Left renal cortex interstitium (tissue), 4 donors: Measurements from ENCODE around the gene TNFSF4. TPM values are rescaled to one million over a fixed set of nuclear protein-coding genes. Genes with fewer than 3 reads are reported as not detected.
A peak's percentile ranks its signal among the peaks of the same experiment; 100 is the strongest.

Source experiments
- DNase-seq, 4 donors: peaks; one replicate each; pipeline ENCODE4 v3.0.0-alpha.2; 2013; ENCODE audit warnings: low read depth in 4 of 4, low spot score in 2 of 4, missing footprints in 1 of 4
- polyA plus RNA-seq, 4 donors: library from polyadenylated mRNA; unstranded; fragments of 120-200 nt; gene quantifications; one replicate each; pipeline ENCODE4 v1.2.1, GENCODE V29; 2013; ENCODE audit not compliant: insufficient read length in 4 of 4

TNFSF4 gene
- polyA plus RNA-seq, 4 donors, result 1.5 to 2.0 (median 1.9) TPM

DNA sequence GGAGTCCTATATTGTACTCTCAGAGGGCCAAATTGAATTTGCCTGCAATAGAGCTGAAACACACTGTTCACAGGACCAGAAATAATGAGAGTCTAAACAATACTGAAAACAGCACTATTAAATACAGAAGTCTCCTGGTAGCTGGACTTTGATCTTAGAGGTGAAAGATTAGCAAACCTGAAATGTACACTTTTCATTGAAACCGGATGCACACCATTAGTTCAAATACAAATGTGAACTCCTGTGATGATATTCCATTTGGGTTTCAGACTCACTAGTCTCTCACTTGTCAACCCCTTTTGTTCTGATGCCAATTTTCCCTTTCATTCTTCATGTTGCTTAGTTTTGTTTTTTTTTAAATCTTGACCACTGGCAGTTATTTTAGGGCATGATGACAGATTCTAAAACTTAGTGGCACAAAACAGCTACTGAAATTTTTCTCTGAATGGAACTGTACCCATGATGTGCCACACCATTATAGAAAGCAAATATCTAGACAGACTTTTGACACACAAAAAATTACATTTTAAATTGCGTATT lies 5.9 kb upstream of the TNFSF4 start:
- DNase-seq, result no peak

DNA sequence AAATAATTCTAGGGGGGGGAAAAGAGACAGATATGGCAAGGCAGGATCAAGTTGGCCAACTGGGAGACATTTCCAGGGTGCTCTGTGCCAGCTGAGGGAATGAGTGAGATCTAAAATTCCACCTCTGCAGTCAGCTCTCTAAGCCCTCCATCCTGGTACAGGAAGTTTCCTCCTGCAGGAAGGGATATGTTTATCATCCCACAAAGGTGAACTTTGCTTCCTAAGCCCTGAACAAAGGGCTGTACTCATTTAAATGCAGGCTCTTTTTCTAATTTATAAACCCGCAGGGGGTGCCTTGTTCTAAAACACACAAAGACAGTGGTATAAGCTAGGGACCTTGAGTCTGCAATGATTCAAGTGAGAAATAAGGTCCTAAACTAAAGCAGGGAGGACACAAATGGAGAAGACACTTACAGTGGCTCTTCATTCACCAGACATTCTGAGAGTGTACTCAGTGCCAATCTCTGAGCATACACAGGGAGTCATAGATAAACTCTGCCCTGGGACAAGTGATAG lies 3.6 kb upstream of the TNFSF4 start:
- no peak for DNase-seq

DNA sequence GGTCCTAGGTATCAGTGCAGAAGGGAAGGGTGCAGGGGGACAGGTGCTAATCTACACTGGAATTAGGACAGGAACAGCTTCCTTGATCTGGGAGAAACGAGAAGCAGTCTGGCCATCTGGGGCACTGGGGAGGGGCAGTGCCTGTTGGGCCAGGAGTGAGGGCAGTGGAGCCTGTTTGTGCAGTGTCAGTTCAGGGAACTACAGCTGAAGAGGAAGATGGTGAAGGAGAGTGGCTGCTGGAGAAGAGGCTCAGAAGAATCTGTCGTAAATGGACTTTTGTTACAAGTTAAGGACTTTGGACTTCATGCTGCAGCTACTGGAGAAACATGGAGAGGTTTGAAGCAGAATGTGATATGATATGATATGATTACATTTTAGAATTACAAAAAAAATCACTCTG lies 3.2 kb upstream of the TNFSF4 start:
- DNase-seq, result no peak

DNA sequence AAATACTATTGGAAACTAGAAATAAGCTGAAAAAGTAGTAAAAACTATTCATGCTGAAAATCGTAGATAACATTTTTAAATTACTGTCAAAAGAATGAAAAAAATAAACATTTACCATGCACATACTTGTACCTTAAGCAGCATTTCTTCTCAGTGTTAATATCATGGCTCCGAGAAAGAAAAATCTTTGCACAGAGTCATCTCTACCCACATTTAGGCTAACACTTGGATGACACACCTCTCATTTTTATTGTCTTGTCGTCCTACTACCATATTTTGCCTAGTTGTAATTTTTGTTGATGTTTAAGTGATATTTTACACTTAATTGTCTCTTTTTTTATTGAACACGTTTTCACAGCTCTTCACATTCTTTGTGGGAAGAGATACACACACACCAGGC lies 1.7 kb upstream of the TNFSF4 start:
- DNase-seq, result no peak

DNA sequence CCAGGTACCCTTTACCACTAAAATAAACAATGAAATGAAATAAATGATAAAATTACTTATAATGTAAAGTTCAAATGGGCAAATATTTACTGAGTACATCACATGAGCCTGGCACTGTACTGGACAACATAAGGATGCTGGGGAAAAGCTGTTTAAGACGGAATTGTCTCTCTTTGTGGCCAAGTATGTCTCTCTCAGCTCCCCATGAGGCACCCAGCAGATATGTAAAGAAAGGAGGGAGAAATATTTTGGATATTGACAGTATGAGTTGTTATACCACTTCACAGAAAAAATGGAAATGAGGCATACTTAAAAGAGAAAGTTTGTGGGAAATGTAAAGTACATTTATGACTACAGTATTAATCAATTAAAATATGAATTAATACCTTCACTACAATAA lies 1.0 kb upstream of the TNFSF4 start:
- no peak for DNase-seq

DNA sequence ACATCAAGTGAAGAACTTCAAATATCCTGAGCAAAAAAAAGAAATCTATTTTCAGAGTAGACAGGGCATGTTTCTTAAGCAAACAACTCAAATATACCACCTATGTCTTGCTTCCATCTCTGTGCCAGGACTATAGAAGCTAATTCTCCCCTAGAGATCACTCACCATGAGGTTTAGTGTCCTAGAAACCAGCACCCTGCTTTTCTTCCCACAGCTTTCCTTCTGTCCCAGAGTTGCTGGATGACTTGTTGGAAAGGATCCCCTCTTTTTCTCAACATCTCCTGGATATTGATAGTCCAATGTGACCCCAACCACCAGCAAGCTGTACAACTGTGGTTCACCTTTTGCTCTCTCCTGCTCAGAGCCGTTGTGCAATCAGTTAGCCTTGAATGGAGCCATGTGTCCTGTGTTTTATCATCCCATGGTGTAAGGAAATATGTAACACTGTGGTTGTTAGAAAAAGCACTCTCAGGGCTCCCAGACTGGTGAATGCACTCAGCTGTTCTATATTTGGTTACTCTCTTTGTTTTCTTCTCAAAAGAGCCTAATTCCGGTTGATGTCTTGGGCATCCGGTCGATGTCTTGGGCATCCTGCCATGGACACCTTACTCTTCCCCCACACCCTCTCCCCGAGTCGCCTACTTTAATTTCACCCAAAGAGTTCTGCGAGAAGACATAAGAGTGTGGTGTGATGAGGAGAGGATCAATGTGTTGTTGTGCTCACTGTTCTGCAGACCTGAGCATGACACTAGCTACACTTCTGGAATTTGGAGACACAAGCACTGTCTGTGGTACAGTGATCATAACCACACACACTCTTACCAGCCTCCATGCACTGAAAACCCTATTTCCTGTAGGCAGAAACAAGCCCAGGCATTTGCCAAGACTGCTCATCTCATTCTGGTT lies 1.7 kb downstream of the TNFSF4 start:
- DNase-seq, result no peak

DNA sequence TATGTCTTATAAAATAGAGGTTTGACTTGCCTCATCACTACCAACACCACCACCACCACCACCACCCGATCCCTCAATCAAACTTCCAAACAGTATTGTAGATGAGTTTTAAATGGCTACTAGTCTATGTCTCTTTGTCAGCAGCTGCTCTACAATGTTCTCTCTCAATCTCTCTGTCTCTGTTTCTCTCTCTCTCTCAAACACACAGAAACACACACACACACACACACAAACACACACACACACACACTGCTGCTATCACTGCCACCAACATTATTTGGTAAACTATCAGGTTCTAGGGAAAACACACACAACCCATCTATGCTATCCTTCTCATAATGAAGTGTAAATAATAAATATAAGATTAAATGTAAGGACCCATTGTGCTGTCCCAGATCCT lies 2.4 kb downstream of the TNFSF4 start:
- DNase-seq, result no peak

DNA sequence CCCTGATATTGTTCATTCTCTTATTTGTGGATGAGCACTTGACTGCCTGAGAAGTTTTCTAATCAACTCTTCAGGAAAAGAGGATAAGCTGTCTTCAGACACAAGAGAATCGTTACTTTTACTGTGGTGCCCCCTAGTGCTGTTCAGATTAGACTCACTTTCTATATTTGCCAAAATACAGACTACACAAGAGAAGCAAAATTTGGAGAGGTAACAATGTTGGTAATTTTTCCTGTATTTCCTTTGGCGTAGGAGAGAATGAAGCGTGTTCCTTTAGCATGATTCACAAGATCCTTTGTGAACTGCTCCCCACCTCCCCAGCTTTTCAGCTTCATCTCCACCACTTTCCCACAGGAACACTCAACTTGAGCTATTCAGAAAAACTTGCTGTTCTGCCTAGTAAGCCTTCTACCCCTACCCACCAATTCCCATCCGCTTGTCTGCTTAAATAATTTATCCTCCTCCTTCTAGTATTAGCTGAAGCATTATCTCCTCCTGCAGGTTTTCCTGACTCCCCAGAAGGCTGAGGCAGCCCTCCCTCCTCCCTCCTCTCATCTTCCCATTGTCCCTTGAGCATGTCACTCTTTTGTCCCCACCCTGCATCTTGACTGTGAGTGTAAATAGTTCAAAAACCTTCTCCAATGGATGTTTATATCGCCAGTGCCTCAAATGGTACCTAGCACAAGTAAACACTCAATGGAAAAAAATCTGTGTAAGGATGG lies 4.5 kb downstream of the TNFSF4 start:
- peak in 1 of 4 donors; percentile 24 for DNase-seq

DNA sequence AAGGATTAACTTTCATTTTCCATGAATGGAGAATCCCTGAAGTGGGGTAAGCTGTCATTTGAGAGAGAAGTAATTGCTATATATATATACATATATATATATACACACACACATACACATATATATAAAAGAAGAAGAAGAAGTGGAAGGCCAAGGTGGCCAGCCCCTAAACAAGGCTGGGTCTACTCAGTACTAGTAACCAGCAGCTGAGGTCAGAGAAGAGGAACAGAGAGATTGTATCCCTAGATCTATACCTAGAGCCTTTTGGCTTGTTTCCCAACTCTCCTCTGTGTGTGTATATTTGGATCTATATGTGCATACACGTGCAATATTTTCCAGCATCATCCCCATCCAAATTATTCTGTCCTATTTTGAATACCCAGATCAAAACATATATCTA lies 5.2 kb downstream of the TNFSF4 start:
- no peak for DNase-seq

DNA sequence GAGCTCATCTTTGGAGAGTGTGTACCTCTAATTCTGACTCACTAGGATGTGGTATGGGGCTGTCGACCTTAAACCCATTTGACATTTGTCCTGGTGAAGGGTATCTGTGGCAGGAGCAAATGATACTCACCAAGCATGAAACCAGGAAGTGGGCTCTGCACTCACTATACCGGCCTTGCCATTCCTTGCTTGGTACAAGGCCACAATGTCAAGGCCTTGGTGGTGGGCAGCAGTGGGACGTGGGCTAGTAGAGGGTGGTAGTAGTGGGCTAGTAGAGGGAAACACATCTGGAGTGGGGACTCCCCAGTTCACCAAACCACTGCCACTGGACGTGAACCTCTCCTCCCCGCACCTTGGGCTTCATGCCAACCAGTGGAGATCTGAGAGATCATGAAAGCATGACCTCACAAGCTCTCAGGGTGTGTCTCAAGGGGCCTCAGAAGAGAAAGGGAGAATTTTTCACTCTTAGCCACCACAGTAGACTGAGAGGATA lies 11.5 kb downstream of the TNFSF4 start:
- no peak for DNase-seq

DNA sequence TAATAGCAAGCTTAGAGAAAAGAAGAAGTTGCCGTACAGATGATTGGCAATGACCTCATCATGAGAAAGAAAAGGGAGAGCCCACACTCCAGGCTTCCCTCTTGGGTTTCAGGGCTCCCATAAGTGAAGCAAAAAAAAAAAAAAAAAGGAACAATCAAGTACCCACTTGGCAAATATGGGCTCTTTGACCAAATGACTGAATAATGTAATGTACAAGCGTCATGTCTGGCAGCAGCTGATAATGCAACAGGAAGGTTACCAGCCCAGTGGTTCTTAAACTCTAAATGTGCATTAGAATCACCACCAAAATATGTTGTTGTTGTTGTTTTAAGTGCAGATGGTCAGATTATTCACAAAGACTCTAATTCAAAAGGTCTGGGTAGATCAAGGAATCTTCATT lies 13.5 kb downstream of the TNFSF4 start:
- DNase-seq, result no peak

DNA sequence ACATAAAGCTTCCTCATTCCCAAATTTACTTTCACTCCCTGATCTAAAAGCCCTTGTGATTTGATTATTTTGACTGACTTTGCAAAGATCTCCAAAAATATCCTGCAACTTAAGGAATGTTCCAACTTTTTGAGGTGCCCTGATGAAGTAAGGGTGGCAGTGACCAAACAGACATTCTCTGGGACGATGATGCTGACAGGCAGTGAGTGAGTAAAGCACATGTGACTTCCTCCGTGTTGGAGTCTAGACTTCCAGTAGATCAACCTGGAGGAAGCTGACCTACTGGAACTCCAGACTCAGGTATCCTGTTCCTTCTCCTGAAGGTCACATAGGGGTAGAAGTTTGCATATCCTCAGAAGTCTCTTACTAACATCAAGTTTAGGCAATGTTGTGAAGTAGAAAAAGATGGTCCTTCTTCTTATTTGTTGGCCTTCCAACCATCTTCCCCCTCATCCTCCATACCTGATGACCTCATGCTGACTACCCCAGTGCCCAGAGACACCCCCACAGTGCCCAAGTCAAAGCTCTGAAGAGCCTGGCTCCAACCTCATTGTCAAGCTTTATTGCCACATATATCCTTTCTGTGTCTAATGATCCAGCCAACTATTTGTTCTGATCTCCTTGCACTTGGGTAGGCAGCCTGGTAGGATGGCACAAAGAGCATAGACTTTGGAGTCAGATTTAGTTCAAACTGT lies 16.0 kb downstream of the TNFSF4 start:
- DNase-seq, result no peak

DNA sequence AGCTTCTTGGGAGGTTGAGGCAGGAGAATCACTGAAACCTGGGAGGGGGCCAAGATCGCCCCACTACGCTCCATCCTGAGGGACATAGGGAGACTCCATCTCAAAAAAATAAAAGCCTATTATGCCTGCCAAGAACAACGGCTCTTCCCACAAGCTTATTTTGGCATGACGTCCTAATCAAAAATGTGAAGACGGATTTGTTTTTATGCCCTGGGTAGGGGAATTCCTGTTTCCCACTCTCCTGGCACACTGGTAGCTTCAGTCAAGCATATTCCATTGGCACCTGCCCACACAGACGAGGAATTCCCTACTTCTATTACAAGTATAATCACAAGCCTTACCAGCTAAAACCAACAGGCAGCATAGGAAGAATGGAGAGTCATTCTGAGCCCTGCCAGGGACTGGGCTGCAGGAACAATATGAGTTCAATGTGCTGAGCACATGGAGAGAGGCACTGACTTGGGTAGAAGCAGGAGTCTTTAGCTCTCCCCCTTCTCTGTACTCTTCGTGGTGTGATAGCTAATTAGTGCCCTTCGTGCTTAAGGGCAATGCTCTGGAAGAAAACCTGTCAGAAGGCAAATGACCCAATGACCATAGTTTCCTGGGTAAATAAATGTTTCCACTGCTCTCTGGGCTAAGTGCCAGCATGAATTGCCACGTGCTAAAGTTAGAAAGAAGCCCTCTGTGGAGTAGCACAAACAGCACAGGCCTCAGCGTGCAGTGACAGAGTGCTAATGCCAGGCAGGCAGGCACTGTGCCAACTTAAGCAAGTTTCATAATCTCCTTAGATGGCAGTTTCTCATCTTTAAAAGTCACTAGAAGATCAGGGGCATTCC lies 16.8 kb downstream of the TNFSF4 start:
- DNase-seq, result peak in 2 of 4 donors; percentile 9 to 46

DNA sequence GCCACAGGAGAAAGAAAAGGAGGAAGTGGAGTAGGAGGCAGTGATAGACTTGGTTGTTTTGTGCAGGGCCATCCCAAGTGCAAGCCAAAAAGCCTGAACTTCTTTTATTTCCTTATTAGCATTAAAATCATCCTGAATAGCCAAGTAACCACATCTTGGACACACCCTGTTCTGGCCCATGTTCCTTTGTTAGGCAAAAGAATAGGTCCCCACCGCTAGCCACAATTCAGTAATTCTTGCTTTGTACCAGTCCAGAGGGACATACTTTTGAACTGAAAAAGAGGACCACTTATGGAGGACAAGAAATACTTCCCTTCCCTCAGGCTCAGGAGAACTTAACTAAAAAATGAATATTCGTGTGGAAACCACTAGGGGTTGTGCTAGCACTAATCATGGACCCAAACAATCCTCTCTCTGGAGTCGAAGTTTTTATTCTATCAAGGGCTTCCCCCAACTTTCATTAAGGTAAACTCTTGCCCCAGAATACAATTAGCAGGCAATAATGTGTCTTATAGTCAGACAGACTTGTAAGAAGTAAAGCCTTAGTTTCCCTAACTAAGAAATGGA lies 19.4 kb downstream of the TNFSF4 start:
- DNase-seq, result no peak

DNA sequence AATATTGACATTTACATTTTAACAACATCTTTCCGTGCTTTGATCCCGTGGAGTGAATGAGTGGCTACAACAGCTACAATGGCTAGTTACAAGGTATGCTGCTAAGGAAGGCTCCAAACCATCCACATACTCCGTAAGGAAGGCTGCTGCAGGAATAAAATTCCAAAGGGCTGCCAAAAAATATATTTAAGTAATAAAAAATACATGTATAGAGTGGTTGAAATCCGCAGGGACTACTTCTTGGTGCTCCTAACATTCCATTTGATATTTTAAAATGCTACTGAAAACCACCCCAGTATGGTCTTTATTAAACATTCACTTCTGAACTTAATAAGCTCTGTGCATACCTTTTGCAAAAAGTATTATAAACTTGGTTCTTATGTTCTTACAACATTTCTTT lies 25.3 kb downstream of the TNFSF4 start:
- no peak for DNase-seq

DNA sequence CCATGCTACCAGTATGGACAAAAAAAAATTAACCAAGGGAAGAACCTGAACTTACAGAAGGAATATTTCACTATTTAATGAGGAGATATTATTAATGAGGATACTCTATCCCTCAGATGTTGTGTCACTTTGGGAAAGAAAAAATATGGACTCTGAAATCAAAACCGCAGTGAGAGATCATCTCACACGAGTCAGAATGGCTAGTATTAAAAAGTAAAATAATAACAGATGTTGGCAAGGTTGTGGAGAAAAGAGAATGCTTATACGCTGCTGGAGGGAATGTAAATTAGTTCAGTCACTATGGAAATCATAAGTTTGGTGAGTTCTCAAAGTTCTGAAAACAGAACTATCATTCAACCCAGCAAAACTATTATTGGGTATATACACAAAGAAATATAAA lies 30.9 kb downstream of the TNFSF4 start:
- no peak for DNase-seq

DNA sequence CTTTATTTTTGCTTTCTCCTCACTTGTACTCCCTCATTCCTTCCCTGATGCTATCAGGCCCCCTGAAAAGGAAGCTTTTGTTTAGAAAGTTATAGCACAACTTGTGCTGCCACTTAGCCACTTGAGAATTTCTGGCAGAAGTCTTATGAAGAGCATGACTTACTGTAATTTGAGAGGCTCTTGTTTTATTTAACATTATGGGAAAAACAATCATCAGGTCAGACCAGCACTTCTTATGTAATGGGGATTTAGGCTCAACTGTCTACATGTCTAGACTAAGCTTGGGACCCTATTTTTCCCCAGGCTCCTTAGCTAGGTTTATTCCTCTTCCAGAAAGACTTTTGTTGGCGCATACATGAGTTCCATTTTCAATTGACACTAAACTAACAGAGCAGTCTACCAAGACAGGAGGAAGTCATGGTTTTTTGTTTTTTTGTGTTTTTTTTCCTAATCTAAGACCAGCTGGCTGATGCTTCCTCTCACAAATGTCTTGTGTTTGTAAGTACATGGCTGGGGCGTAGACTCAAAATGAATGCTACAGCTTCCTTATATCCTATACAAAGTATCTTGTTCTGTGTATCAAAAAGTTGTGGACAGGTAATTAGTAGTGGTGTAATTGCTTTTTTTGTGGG lies 31.5 kb downstream of the TNFSF4 start:
- DNase-seq, result no peak

DNA sequence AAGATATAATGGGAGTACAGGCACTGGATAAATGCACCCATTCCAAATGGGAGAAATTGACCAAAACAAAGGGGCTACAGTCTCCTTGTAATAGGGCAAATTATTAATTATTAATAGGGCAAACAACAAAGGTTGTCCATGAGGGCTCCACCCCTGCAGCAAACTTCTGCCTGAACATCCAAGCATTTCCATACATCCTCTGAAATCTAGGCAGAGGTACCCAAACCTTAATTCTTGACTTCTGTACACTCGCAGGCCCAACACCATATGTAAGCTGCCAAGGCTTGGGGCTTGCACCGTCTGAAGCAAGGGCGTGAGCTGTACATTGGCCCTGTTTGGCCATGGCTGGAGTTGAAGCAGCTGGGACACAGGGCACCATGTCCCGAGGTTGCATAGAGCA lies 33.7 kb downstream of the TNFSF4 start:
- no peak for DNase-seq

DNA sequence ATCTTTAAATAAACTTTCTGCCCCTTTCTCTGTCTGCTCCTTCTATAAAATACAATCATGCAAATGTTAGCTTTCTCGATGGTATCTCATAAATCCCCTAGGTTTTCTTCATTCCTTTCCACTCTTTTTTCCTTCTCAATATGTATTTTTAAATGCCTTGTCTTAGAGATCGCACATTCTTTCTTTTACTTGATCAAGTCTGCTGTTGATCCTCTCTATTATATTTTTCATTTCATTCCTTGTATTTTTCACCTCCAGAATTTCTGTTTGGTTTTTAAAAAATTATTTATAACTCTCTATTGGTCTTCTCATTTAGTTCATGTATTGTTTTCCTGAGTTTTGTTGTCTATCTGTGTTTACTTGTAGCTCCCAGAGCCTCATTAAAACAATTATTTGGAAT lies 36.0 kb downstream of the TNFSF4 start:
- DNase-seq, result no peak
